HG02938 (cell line): ENCODE measurements around the gene REXO1.

Experiments
- ATAC-seq: cut with Tn5 transposase; IDR thresholded peaks from one replicate; pipeline ENCODE4 v1.9.1; 2021; ENCODE audit warnings: mild to moderate bottlenecking, moderate library complexity; ENCODE audit not compliant: unreplicated experiment

The REXO1 gene

GRCh38 chr19:1851654-1852580 lies 3.6 kb upstream of the REXO1 start:
- no peak for ATAC-seq

DNA sequence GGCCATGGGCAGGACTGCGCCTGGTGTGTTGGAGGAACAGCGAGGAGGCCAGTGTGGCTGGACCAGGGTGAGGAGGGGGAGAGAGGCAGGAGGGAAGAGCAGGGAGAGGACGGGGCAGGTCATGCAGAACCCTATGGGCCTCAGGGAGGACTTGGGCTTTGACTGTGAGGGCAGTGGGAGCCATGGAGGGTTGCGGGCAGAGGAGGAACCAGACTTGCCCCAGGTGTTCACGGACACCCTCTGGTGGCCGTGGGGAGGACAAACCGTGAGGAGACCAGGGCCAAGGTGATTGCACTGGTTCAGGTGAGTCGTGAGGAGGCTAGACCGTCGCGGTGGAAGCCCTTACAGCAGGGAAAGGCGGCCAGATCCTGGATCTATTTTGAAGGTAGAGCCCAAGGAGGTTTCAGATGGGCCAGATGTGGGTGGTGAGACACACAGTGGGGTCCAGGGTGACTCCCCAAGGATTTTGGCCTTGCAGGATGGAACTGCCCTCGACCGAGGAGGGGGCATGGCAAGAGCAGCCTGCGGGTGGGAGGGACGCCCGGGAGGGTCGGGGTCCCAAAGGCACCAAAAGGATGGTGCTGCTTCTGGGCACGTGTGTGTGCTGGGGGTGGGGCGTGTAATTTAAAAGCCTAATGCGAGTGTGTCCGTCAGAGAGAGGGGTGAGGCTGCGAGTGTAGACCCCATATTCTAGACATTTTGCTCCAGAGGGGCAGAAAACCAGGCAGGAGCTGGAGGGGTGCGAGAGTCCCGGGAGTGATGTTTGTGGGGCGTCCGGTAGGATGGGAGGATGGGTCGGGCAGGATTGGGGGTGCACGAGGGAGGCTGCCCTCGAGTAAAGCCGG lies 2.7 kb upstream of the REXO1 start:
- no peak for ATAC-seq

- no peak for ATAC-seq
Observed at GRCh38 chr19:1849886-1850398, 1.7 kb upstream of the REXO1 start.

DNA sequence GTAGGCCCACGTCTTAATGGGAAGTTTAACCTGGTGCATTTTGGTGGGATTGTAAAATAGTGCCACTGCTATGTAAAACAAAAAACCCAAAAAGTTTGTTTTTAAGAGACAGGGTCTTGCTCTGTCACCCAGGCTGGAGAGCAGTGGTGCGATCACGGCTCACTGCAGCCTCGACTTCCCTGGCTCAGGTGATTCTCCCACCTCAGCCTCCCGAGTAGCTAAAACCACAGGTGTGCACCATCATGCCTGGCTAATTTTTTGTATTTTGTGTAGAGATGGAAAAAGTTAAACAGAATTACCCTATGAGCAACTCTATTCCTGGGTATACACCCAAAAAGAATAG lies 820 bp upstream of the REXO1 start:
- ATAC-seq: no peak

- peak; percentile 36 for ATAC-seq
Observed at GRCh38 chr19:1847684-1848398, 442 bp downstream of the REXO1 start.

- ATAC-seq: no peak
Observed at GRCh38 chr19:1847348-1847683, 967 bp downstream of the REXO1 start.

DNA sequence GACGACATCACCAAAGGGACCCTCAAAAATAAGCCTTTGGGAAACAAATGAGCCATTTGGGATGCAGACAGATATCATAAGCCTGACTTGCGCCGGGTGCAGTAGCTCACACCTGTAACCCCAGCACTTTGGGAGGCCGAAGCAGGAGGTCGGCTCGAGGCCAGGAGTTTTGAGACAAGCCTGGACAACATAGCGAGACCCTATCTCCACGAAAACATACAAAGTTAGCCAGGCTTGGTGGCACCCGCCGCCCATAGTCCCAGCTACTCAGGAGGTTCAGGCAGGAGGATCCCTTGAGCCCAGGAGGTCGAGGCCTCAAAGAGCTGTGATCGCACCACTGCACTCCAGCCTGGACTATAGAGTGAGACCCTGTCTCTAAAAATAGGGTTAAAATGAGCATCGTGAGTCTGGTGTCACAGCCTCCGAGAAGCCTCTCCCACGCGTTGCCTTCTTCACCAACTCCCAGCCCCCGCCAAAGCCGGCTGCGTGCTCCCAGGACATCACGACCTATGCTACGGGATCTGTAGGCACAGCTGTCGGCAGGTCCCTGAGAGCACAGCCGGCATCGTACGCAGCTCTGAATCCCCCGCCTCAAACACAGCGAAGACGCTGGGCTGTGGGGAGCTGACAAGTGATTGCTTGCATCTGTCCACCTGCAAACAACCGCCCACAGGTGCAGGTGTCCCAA lies 1.6 kb downstream of the REXO1 start:
- ATAC-seq: no peak

GRCh38 chr19:1845642-1846041 lies 2.6 kb downstream of the REXO1 start:
- ATAC-seq: no peak

DNA sequence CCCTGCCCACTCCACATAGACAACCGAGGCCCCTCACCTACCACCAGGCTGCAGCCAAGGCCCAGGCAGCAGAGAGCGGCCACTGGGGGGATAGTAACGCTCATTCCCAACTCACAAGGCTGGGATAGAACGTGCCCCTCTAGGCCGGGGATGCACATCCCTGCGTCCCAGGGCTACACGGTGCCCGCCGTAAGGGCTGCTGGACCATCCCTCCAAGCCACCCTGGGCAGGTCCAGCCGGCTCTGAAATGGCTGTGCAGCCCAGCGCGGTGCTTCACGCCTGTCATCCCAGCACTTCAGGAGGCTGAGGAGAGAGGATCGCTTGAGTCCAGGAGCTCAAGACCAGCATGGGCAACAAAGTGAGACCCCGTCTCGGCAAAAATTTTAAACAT lies 3.2 kb downstream of the REXO1 start:
- ATAC-seq: no peak

DNA sequence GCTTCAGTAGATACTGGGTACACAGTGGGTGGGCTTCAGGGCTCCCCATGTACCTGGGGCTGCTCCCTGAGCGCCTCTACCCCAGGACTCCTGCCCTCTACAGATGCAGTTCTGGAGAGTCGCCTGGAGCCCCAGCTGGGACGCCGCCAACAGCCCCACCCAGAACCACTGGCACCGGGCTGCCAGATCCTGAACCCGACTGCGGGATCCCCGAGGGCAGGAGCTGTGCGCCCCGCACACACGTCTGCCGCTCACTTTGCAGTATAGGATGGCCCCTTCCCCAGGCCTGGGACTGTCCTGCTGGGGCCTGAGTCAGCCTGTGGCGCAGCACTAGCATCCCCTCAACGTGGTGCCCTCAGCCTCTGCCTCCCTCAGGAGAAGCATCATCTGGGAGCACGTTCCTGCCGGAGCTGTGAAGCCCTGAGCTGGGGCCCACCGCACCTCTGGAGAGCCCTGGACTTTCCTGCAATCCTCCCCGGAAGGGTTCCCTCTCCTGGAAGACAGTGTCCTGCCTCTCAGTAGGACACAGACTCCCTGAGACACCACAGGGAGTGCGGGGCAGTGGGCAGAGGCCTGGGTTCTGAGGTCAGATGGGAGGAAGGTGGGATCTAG lies 3.7 kb downstream of the REXO1 start:
- ATAC-seq: no peak

DNA sequence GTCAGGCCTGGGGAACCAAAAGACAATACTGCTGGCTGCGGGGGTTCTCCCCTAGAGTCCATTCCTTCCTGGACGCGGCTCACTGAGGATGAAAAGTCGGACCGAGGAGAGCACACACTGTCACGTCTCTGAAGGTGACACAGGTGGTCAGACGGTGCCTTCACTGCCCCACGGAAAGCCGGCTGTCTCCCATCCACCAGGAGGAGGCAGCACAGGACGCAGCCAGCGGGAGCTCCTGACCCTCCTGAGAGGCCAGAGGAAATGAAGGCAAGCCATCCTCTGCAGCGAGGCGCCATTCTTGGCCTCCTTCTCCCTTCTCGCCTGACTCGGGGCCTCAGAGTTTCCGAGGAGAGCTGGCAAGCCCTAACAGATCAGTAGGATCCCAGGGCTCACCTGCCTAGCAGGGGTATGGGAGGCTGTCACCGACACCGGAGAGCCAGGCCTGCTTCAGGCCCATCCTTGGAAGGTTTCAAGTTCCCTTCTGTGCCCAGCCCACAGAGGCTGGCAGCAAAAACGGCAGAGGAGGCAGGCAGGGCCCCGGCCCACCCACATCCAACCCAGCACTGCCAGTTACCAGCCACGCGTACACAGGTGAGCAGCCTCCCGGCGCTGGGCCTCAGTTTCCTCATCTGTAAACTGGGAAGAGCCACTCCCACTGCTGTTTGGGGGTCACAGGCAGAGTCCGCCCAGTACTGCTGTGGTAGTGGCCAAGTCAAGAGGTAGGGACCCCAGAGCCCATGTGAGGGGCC lies 4.5 kb downstream of the REXO1 start:
- no peak for ATAC-seq

- no peak for ATAC-seq
Observed at GRCh38 chr19:1843116-1843515, 5.2 kb downstream of the REXO1 start.

GRCh38 chr19:1841209-1841924 lies 6.9 kb downstream of the REXO1 start:
- no peak for ATAC-seq

DNA sequence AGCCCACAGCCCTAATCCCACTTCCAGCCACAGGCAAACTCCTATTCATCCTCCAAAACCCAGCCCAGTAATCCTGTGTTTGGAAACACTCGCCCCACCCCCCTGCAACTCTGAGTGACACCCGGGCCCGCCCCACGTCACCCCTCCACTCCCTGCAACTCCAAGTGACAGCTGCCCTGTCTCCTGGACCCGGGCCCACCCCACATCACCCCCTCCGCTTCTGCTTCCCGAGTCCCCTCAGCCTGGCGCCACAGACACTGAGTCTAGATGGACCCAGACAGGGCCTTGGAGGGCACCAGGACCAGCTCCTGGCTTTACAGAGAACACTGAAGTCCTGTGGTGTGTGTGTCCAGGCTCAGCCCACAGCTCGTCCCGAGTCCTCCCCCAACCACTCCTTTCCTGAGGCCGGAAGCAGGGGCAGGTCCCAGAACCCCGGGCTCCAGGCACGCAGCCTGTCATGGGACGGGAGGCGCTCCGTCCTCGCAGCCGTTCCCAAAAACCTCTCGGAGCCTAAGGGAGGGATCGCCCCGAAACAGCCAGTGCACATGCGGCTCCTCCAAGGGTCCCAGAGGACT lies 7.7 kb downstream of the REXO1 start:
- no peak for ATAC-seq

DNA sequence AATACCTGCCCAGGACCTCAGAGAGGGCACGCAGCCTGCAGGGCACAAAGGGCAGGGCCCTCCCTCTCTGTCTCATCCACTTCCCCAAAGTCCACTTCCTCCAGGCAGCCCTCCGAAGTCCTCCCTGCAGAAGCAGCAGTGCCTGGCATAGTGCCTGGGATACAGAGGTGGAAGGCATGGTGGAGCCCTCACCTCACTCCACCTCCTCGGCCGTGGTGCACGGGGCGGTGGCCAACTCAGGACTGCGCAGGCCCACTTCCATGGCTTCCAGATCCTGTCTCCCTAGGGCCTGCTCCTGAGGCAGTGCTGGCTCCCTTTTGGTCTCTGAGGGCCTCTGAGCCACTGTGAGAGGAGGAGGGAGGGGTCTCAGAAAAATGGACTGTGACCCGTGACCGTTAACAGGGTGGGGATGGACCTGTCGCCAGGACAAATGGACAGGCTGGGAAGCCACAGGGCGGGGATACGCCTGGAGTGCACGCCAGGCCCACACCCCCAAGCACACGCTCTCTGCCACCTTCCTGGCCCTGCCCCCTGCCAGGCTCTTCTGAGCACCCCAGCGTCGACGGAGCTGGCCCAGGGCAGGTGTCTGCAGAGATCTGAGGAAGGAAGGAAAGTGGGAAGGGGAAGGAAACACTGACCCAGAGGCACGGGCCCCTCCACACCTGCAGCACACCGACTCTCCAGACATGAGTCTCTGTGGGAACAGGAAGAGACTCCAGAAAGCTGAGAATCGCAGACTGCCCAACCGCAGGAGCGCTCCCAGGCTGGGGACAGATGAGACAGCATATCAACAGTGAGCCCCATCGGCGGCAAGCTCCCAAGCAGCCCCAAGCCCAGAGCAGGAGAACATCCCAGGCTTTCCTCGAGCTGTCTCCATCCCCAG lies 8.4 kb downstream of the REXO1 start:
- ATAC-seq: no peak

DNA sequence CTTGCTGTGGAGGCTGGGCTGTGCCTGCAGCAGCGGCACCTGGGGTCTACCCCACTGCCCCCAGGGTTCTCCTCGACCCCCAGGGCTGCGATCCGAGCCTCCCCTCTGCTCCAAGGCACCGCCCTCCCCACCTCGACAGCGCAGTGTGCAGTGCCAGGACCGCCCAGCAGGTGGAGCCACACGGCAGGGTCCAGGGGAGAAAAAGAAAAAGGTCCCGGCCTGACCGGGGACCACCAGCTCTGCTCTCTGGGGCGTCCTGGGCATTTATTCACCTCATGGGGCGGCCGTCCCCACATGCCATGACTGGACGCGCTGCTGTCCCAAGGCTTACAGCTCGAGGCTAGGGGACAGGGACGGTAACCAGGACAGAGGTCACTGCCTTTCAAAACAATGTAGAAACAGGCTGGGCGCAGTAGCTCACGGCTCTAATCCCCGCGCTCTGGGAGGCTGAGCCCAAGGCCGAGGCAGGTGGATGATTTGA lies 10.6 kb downstream of the REXO1 start:
- ATAC-seq: no peak

DNA sequence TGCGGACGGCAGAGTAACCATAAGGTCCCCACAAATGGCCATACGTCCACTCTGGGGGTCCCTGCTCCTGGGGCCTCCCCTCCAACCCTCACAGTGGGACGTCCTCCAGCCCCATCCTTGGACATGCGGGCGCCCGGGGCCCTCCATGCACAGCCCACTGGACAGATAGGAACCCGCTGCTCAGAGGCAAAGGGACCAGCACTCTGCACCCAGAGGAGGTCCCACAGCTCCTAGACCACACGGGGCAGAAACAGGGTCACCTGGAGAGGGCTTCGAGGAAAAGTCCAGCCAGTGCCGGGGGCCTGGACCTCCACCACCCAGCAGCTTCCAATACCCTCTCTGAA lies 11.1 kb downstream of the REXO1 start:
- ATAC-seq: no peak
